Kidney (tissue), 14 donors: ENCODE measurements around the gene PANK4. TPM values are rescaled to one million over a fixed set of nuclear protein-coding genes. Genes with fewer than 3 reads are reported as not detected.

Source experiments
- DNase-seq, 5 donors: peaks; one replicate each; pipeline ENCODE4 v3.0.0-alpha.2; 2013 to 2020
- FAIRE-seq: peaks from 2 replicates; lab custom pipeline; 2012; peaks lifted over from hg19 to GRCh38; lab: Jason Lieb, UNC
- H3K27ac ChIP-seq, 2 donors: one replicate each; pipeline ENCODE4 v1.7.0; 2013; ENCODE audit warnings: low read depth in 2 of 2, low read length in 2 of 2, inconsistent platforms in 1 of 2
- H3K27me3 ChIP-seq: one replicate; pipeline ENCODE4 v1.7.1; 2013; ENCODE audit warnings: low read length, inconsistent platforms; ENCODE audit not compliant: control insufficient read depth, insufficient read depth
- H3K36me3 ChIP-seq, 3 donors: one replicate each; pipeline versions ENCODE4 v1.7.0 to v1.7.1; 2013; ENCODE audit warnings: low read length in 3 of 3, control low read depth in 1 of 3, inconsistent platforms in 1 of 3; ENCODE audit not compliant: insufficient read depth in 3 of 3, control insufficient read depth in 2 of 3
- H3K4me1 ChIP-seq, 3 donors: one replicate each; pipeline versions ENCODE4 v1.7.0 to v1.7.1; 2013; ENCODE audit warnings: low read length in 3 of 3, inconsistent platforms in 1 of 3, low read depth in 1 of 3; ENCODE audit not compliant: control insufficient read depth in 2 of 3, insufficient read depth in 2 of 3
- H3K4me3 ChIP-seq, 3 donors: one replicate each; pipeline versions ENCODE4 v1.7.0 to v1.8.1; 2013; ENCODE audit warnings: low read length in 3 of 3, control low read depth in 1 of 3, inconsistent platforms in 1 of 3
- H3K9ac ChIP-seq, 3 donors: one replicate each; pipeline versions ENCODE4 v1.7.0 to v1.7.1; 2013; ENCODE audit warnings: low read length in 3 of 3, control low read depth in 1 of 3, inconsistent platforms in 1 of 3
- H3K9me3 ChIP-seq, 3 donors: one replicate each; pipeline versions ENCODE4 v1.7.0 to v1.7.1; 2013; ENCODE audit warnings: low read length in 3 of 3, control low read depth in 1 of 3, inconsistent platforms in 1 of 3; ENCODE audit not compliant: control insufficient read depth in 2 of 3, insufficient read depth in 1 of 3
- intact Hi-C: fragments of 100-400 bp; cut with DNase I; formaldehyde crosslinking; loops from one replicate; pipeline ENCODE4 v1.11.1; 2022
- polyA plus RNA-seq: library from polyadenylated mRNA; stranded (reverse); fragments of 350-450 nt; fragmentation: Illumina TruSeq; extraction: RNeasy Lipid Tissue Mini Kit (QIAGEN cat#74804); gene quantifications from one replicate; pipeline ENCODE4 v1.2.3, GENCODE V29; 2014; ENCODE audit warnings: low read depth, low replicate concordance; ENCODE audit not compliant: insufficient read depth
- total RNA-seq: library from RNA; stranded (reverse); fragmentation: NEBNext Ultra II Directional; extraction: Animal tissue kit (Norgen Biotek cat#: 25700); gene quantifications from one replicate; pipeline ENCODE4 v1.2.1, GENCODE V29; 2021
- TF ChIP-seq, protein P1 (sequence below): IDR thresholded peaks from 3 replicates; pipeline ENCODE4 v1.5.1; 2012; ENCODE audit warnings: mild to moderate bottlenecking, moderate library complexity, borderline replicate concordance; ENCODE audit not compliant: insufficient read depth; ENCODE audit errors: extremely low read depth
- donor health status: control.
- donor health status: control.
- donor health status: control.
- donor health status: control.
- donor health status: control.
- donor health status: DM: yes; HTN: yes; CAD: no.
- donor health status: Normal renal cell carcinoma (clear cell type).

The PANK4 gene
- total and polyA plus RNA-seq, 2 donors from 2014 or later: 13.3 to 33.7 TPM

- TF ChIP-seq, protein P1, sequence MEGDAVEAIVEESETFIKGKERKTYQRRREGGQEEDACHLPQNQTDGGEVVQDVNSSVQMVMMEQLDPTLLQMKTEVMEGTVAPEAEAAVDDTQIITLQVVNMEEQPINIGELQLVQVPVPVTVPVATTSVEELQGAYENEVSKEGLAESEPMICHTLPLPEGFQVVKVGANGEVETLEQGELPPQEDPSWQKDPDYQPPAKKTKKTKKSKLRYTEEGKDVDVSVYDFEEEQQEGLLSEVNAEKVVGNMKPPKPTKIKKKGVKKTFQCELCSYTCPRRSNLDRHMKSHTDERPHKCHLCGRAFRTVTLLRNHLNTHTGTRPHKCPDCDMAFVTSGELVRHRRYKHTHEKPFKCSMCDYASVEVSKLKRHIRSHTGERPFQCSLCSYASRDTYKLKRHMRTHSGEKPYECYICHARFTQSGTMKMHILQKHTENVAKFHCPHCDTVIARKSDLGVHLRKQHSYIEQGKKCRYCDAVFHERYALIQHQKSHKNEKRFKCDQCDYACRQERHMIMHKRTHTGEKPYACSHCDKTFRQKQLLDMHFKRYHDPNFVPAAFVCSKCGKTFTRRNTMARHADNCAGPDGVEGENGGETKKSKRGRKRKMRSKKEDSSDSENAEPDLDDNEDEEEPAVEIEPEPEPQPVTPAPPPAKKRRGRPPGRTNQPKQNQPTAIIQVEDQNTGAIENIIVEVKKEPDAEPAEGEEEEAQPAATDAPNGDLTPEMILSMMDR: no peak
- Histone ChIP-seq H3K9ac (no peak within 1 kb of the TSS), H3K4me1 (peaks cover 0 to 18% (median 5%) of the 10 kb centered on the region in 3 donors), H3K4me3 (no peak within 1 kb of the TSS), H3K27me3 (no peaks in the 10 kb centered on the region), H3K9me3 (no peaks in the 10 kb centered on the region), H3K36me3 (no peaks in the 10 kb centered on the region), H3K27ac (no peak within 1 kb of the TSS)
- DNase-seq: no peak
- intact Hi-C loops: no loop called here
- FAIRE-seq: no peak
These were observed 50.1 kb downstream of the PANK4 start, which contains the start of gene PLCH2 for GRCh38 chr1:2476061-2476999. PLCH2 (plus strand) TSS chr1:2476289; CDS start chr1:2476589, 300 bp downstream.

DNA sequence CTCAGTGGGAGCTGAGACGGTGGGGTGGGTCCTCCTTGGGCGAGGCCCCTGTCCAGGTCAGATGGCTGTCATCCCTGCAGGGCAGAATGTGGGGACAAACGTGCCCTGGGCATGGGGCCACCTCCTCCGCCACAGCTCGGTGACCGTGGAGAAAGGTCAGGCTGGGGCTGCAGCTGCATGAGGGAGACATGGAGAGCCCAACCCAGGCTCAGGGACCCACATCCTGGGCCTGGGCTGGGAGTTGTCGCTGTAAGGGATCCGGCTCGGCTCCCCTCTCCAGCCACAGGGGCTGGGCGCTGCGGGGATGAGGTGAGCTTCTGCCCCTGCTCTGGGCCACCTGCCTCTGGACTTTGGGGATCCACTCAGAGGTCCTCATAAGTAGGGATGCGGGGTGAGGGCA, 50.8 kb downstream of the PANK4 start:
- no peaks in the 10 kb centered on the region for H3K27me3 ChIP-seq
- peaks cover 0 to 11% (median 3%) of the 10 kb centered on the region in 3 donors for H3K4me1 ChIP-seq
- no peak overlapping the region for H3K27ac ChIP-seq
- H3K36me3 ChIP-seq: no peaks in the 10 kb centered on the region
- TF ChIP-seq, protein P1: no peak
- no peak overlapping the region for H3K9ac ChIP-seq
- DNase-seq (no peak), FAIRE-seq (no peak)
- H3K9me3 ChIP-seq: no peaks in the 10 kb centered on the region
- intact Hi-C loops: no loop called here
- no peak overlapping the region for H3K4me3 ChIP-seq

DNA sequence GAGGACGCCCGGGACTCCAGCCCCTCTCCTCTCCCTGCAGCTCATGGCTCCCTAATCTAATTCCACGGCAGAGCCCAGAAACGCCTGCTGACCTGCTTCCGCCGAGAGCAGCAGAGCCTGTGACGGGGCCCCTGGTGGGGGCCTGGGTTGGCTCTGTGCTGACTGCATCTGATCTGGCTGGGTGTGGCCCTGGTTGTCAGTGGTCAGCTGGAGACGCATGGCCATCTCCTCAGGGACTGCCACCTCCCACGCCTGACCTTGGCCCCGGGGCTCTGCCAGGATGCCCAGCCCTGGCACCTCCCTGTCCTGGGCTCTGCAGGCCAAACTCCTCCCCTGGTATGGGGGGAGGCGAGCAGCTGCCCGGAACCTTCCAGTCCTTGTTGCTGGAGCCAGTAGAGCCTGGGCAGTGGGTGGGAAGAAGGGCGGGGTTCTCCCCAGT, 51.4 kb downstream of the PANK4 start:
- intact Hi-C loops: no loop called here
- Histone ChIP-seq H3K4me1 (peaks cover 0 to 5% (median 3%) of the 10 kb centered on the region in 3 donors), H3K36me3 (no peaks in the 10 kb centered on the region), H3K27me3 (no peaks in the 10 kb centered on the region), H3K27ac (no peak overlapping the region), H3K9me3 (no peaks in the 10 kb centered on the region), H3K9ac (no peak overlapping the region), H3K4me3 (no peak overlapping the region)
- FAIRE-seq (no peak), DNase-seq (peak in 2 of 5 donors; percentile 54 to 95)
- TF ChIP-seq, protein P1: no peak
